Glutamatergic neuron (in vitro differentiated cells): Measurements from ENCODE around the gene FKRP. TPM values are rescaled to one million over a fixed set of nuclear protein-coding genes. Genes with fewer than 3 reads are reported as not detected.

ENCODE experiments used
- DNase-seq: peaks from one replicate; pipeline ENCODE4 v3.0.0; 2022
- H3K27ac Mint-ChIP-seq: one replicate; pipeline ENCODE4 v1.8.0; 2020; ENCODE audit warnings: mild to moderate bottlenecking, mixed read lengths, inconsistent platforms; ENCODE audit not compliant: unreplicated experiment
- H3K27me3 Mint-ChIP-seq: one replicate; pipeline ENCODE4 v1.8.0; 2020; ENCODE audit warnings: mild to moderate bottlenecking, moderate library complexity, mixed read lengths, inconsistent platforms; ENCODE audit not compliant: unreplicated experiment
- H3K36me3 Mint-ChIP-seq: one replicate; pipeline ENCODE4 v1.8.0; 2020; ENCODE audit warnings: mild to moderate bottlenecking, mixed read lengths, inconsistent platforms; ENCODE audit not compliant: unreplicated experiment
- H3K4me1 Mint-ChIP-seq: one replicate; pipeline ENCODE4 v1.8.0; 2020; ENCODE audit warnings: mild to moderate bottlenecking, low read depth, mixed read lengths, inconsistent platforms; ENCODE audit not compliant: unreplicated experiment
- H3K4me3 Mint-ChIP-seq: one replicate; pipeline ENCODE4 v1.8.0; 2020; ENCODE audit warnings: mild to moderate bottlenecking, mixed read lengths, inconsistent platforms; ENCODE audit not compliant: unreplicated experiment
- H3K9me3 Mint-ChIP-seq: one replicate; pipeline ENCODE4 v1.8.0; 2020; ENCODE audit warnings: mild to moderate bottlenecking, moderate library complexity, mixed read lengths, inconsistent platforms; ENCODE audit not compliant: unreplicated experiment
- total RNA-seq: library from RNA; stranded (reverse); fragmentation: NEBNext Ultra II Directional; extraction: Animal tissue kit (Norgen Biotek cat#: 25700); gene quantifications from one replicate; pipeline ENCODE4 v1.2.1, GENCODE V29; 2021; ENCODE audit not compliant: unreplicated experiment
- TF ChIP-seq, protein P1 (sequence below): fragments of 200-600 bp; sonication (generic); IDR thresholded peaks from one replicate; pipeline ENCODE4 v1.5.0; 2021; ENCODE audit not compliant: partially characterized antibody, unreplicated experiment

FKRP gene
- total RNA-seq, 1 donor from 2014 or later, result 46.6 TPM

- peak overlapping the region; percentile 73 for H3K27ac Mint-ChIP-seq
- peaks cover 21% of the 10 kb centered on the region for H3K4me1 Mint-ChIP-seq
- no peak for DNase-seq
- no peaks in the 10 kb centered on the region for H3K36me3 Mint-ChIP-seq
- TF ChIP-seq, protein P1, sequence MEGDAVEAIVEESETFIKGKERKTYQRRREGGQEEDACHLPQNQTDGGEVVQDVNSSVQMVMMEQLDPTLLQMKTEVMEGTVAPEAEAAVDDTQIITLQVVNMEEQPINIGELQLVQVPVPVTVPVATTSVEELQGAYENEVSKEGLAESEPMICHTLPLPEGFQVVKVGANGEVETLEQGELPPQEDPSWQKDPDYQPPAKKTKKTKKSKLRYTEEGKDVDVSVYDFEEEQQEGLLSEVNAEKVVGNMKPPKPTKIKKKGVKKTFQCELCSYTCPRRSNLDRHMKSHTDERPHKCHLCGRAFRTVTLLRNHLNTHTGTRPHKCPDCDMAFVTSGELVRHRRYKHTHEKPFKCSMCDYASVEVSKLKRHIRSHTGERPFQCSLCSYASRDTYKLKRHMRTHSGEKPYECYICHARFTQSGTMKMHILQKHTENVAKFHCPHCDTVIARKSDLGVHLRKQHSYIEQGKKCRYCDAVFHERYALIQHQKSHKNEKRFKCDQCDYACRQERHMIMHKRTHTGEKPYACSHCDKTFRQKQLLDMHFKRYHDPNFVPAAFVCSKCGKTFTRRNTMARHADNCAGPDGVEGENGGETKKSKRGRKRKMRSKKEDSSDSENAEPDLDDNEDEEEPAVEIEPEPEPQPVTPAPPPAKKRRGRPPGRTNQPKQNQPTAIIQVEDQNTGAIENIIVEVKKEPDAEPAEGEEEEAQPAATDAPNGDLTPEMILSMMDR, result no peak
- peaks cover 8% of the 10 kb centered on the region for H3K9me3 Mint-ChIP-seq
- H3K4me3 Mint-ChIP-seq, result peak overlapping the region; percentile 88
- H3K27me3 Mint-ChIP-seq, result peaks cover 12% of the 10 kb centered on the region
These were observed 28.1 kb upstream of the FKRP start for GRCh38 chr19:46717716-46718143.

- peaks cover 12% of the 10 kb centered on the region for H3K27me3 Mint-ChIP-seq
- peak overlapping the region; percentile 88 for H3K4me3 Mint-ChIP-seq
- H3K9me3 Mint-ChIP-seq, result peaks cover 7% of the 10 kb centered on the region
- DNase-seq, result no peak
- peaks cover 20% of the 10 kb centered on the region for H3K4me1 Mint-ChIP-seq
- TF ChIP-seq, protein P1, result no peak
- H3K36me3 Mint-ChIP-seq, result no peaks in the 10 kb centered on the region
- H3K27ac Mint-ChIP-seq, result no peak overlapping the region
These were observed 27.5 kb upstream of the FKRP start for GRCh38 chr19:46718157-46718933.

DNA sequence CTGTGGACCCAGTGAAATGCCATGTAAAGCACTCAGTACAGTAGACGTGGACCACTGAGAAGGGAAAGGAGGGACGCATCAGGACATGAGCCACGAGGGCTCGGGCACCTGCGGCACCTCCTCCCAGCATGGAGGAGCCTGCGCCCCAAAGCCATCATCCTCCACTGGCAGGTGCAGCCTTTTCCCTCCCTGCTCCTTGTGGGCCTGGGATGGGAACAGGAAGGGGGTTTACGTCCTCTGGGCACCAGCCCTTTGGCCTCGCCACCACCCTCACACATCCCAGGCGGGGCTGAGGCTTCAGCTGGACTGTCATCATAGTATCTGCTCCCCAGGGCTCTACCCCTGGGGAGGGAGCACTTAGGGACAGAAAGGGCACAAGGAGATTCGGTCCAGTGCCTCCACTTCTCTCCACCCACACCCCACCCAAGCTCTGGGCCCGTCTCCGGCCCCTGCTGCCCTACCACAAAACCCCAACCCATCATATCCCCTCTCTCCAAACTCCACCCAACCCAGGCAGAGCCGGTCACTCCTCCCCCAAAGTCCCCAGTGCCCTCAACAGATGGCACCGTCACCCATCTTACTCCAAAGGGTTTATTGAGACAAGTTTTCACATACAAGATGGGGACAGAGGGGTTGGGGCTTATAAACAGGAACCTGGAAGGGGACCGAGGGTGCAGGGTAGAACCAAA is 26.8 kb upstream of the FKRP start:
- peaks cover 12% of the 10 kb centered on the region for H3K27me3 Mint-ChIP-seq
- TF ChIP-seq, protein P1, result no peak
- H3K9me3 Mint-ChIP-seq, result peaks cover 7% of the 10 kb centered on the region
- H3K4me3 Mint-ChIP-seq, result peak overlapping the region; percentile 34
- H3K27ac Mint-ChIP-seq, result no peak overlapping the region
- DNase-seq, result no peak
- no peaks in the 10 kb centered on the region for H3K36me3 Mint-ChIP-seq
- H3K4me1 Mint-ChIP-seq, result peaks cover 16% of the 10 kb centered on the region

DNA sequence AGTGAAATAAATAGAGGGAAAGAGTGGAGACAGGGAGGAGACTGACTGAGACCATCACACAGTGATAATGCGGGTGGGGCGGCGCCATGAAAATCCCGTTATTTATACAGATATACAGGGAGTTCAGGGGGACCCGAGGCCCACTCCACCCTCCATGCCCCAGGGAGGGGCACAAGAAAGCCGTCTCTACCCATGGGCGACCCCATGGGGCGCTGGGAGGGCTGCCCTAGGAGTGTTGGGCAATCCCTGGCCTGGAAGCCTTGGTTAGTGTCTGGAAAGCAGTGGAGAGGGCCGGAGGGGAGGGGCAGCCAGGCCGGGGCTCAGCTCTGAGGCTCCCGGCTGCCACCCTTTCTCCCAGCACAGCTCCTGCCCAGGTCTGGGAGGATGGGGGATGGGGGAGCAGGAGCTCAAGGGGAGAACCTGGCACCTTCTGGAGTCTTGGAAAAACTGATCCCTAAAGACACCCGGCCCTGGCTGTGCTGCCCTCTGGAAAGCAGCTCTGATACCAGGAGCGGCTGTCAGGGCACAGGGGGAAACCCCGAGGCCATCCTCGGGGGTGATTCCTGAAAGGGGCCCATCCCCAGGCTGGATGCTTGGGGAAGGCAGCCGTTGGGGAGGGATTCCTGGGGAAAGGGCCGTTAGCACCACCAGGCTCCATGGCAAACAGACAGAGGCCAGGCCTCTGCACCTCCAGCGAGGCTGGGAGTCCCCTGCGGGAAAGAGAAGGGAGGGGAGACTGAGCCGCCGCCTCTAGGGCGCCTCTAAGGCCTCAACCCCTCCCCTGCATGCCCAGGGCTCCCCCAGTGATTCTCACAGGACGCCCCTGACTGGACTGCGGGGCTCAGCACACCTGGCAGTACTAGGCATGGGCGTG is 26.0 kb upstream of the FKRP start:
- H3K27ac Mint-ChIP-seq, result no peak overlapping the region
- TF ChIP-seq, protein P1, result no peak
- no peaks in the 10 kb centered on the region for H3K36me3 Mint-ChIP-seq
- peaks cover 12% of the 10 kb centered on the region for H3K27me3 Mint-ChIP-seq
- no peak for DNase-seq
- H3K9me3 Mint-ChIP-seq, result peaks cover 10% of the 10 kb centered on the region
- peaks cover 20% of the 10 kb centered on the region for H3K4me1 Mint-ChIP-seq
- no peak overlapping the region for H3K4me3 Mint-ChIP-seq
